ENCODE results near the gene GPR148. TPM values are rescaled to one million over a fixed set of nuclear protein-coding genes. Genes with fewer than 3 reads are reported as not detected.

The GPR148 gene
- total RNA-seq, 1 donor from 2014 or later: not detected

GRCh38 chr2:130744287-130745117 is 15.6 kb downstream of the GPR148 start:
- Histone ChIP-seq H3K4me1 (no peaks in the 10 kb centered on the region), H3K9me3 (replicated peaks) (no peaks in the 10 kb centered on the region), H3K4me3 (no peak overlapping the region), H3K27me3 (ENCODE audit: low read depth) (peaks cover 84% of the 10 kb centered on the region), H3K27ac (replicated peaks) (no peak overlapping the region), H3K36me3 (no peaks in the 10 kb centered on the region)
- peak; percentile 25 for DNase-seq
- no peak for TF ChIP-seq CTCF (IDR thresholded peaks at IDR 0.05; ENCODE audit: borderline replicate concordance)
- intact Hi-C loops (cut with micrococcal nuclease): no loop called here

GRCh38 chr2:130749078-130749477 is 20.2 kb downstream of the GPR148 start:
- no peak for TF ChIP-seq CTCF (IDR thresholded peaks at IDR 0.05; ENCODE audit: borderline replicate concordance)
- H3K4me1 ChIP-seq: no peaks in the 10 kb centered on the region
- peaks cover 71% of the 10 kb centered on the region for H3K27me3 ChIP-seq (ENCODE audit: low read depth)
- intact Hi-C loops (cut with micrococcal nuclease): no loop called here
- no peaks in the 10 kb centered on the region for H3K36me3 ChIP-seq
- no peak overlapping the region for H3K4me3 ChIP-seq
- DNase-seq: no peak
- no peak overlapping the region for H3K27ac ChIP-seq (replicated peaks)
- no peaks in the 10 kb centered on the region for H3K9me3 ChIP-seq (replicated peaks)

GRCh38 chr2:130749641-130750040 is 20.8 kb downstream of the GPR148 start:
- intact Hi-C loops (cut with micrococcal nuclease): no loop called here
- Histone ChIP-seq H3K4me3 (no peak overlapping the region), H3K27ac (replicated peaks) (no peak overlapping the region), H3K27me3 (ENCODE audit: low read depth) (peaks cover 70% of the 10 kb centered on the region), H3K9me3 (replicated peaks) (no peaks in the 10 kb centered on the region), H3K4me1 (no peaks in the 10 kb centered on the region), H3K36me3 (no peaks in the 10 kb centered on the region)
- no peak for DNase-seq
- no peak for TF ChIP-seq CTCF (IDR thresholded peaks at IDR 0.05; ENCODE audit: borderline replicate concordance)

- no peak overlapping the region for H3K4me3 ChIP-seq
- peaks cover 87% of the 10 kb centered on the region for H3K27me3 ChIP-seq (ENCODE audit: low read depth)
- no peaks in the 10 kb centered on the region for H3K9me3 ChIP-seq (replicated peaks)
- TF ChIP-seq CTCF (IDR thresholded peaks at IDR 0.05; ENCODE audit: borderline replicate concordance): no peak
- peaks cover 8% of the 10 kb centered on the region for H3K4me1 ChIP-seq
- intact Hi-C loops (cut with micrococcal nuclease): no loop called here
- no peaks in the 10 kb centered on the region for H3K36me3 ChIP-seq
- no peak overlapping the region for H3K27ac ChIP-seq (replicated peaks)
- DNase-seq: no peak
These were observed 25.9 kb downstream of the GPR148 start for GRCh38 chr2:130754811-130755210.

- TF ChIP-seq CTCF (IDR thresholded peaks at IDR 0.05; ENCODE audit: borderline replicate concordance): no peak
- intact Hi-C loops (cut with micrococcal nuclease): no loop called here
- no peaks in the 10 kb centered on the region for H3K9me3 ChIP-seq (replicated peaks)
- no peaks in the 10 kb centered on the region for H3K36me3 ChIP-seq
- no peak within 1 kb of the TSS for H3K27ac ChIP-seq (replicated peaks)
- peaks cover 8% of the 10 kb centered on the region for H3K4me1 ChIP-seq
- peak within 1 kb of the TSS; percentile 56 for H3K4me3 ChIP-seq
- H3K27me3 ChIP-seq (ENCODE audit: low read depth): peaks cover 94% of the 10 kb centered on the region
- no peak for DNase-seq
These were observed 26.6 kb downstream of the GPR148 start, which contains the start of gene AMER3 for GRCh38 chr2:130755256-130756052. TSS of gene AMER3 (plus strand) at chr2:130755540. CDS start at chr2:130762073, 6,533 bp downstream.
